Tibial artery (tissue), 4 donors: ENCODE data around the gene DAGLB.

Source experiments
- DNase-seq, 2 donors: peaks; one replicate each; pipeline ENCODE4 v3.0.0-alpha.2; 2019
- H3K27ac ChIP-seq, 2 donors: fragments of 200-600 bp; sonication (generic) in 1 of 2; 1 replicate in 1 of 2; 2 replicates in 1 of 2; pipeline ENCODE4 v1.5.1; 2018 to 2019; ENCODE audit warnings: mild to moderate bottlenecking in 1 of 2
- H3K27me3 ChIP-seq, 2 donors: fragments of 200-600 bp; sonication (generic) in 1 of 2; one replicate each; pipeline versions ENCODE4 v1.5.1 to v1.6.0; 2016 to 2019
- H3K36me3 ChIP-seq, 3 donors: fragments of 200-600 bp; sonication (generic) in 2 of 3; one replicate each; pipeline ENCODE4 v1.5.1; 2016 to 2019; ENCODE audit warnings: mild to moderate bottlenecking in 2 of 3
- H3K4me1 ChIP-seq, 4 donors: fragments of 200-600 bp; sonication (generic) in 2 of 4; 1 replicate in 3 of 4; 2 replicates in 1 of 4; pipeline ENCODE4 v1.5.1; 2016 to 2019
- H3K4me3 ChIP-seq, 2 donors: fragments of 200-600 bp; sonication (generic) in 1 of 2; 1 replicate in 1 of 2; 2 replicates in 1 of 2; pipeline ENCODE4 v1.5.1; 2018 to 2019; ENCODE audit warnings: mild to moderate bottlenecking in 2 of 2
- H3K9me3 ChIP-seq, 3 donors: fragments of 200-600 bp; sonication (generic) in 1 of 3; one replicate each; pipeline ENCODE4 v1.5.1; 2016 to 2019
- CTCF ChIP-seq, 2 experiments: fragments of 200-600 bp in 1 of 2; fragments of 450-650 bp in 1 of 2; IDR thresholded peaks; one replicate each; pipeline ENCODE4 v1.5.1; 2017 to 2019; ENCODE audit warnings: antibody characterized with exemption in 2 of 2, mild to moderate bottlenecking in 1 of 2, moderate library complexity in 1 of 2
- intact Hi-C: fragments of 100-400 bp; cut with DNase I; formaldehyde crosslinking; loops from one replicate; pipeline ENCODE4 v1.15.0; 2023; ENCODE audit warnings: low total_unique reads

The DAGLB gene

GRCh38 chr7:6433784-6434615 is 13.8 kb downstream of the DAGLB start:
- DNase-seq, result no peak
- Histone ChIP-seq H3K36me3 (peaks cover 0 to 51% (median 27%) of the 10 kb centered on the region in 3 donors), H3K27me3 (no peaks in the 10 kb centered on the region), H3K4me3 (no peak overlapping the region), H3K4me1 (peaks cover 0 to 10% (median 3%) of the 10 kb centered on the region in 4 donors), H3K27ac (no peak overlapping the region), H3K9me3 (no peaks in the 10 kb centered on the region)
- intact Hi-C loops, result no loop called here
- TF ChIP-seq CTCF (IDR thresholded peaks at IDR 0.05), result no peak

DNA sequence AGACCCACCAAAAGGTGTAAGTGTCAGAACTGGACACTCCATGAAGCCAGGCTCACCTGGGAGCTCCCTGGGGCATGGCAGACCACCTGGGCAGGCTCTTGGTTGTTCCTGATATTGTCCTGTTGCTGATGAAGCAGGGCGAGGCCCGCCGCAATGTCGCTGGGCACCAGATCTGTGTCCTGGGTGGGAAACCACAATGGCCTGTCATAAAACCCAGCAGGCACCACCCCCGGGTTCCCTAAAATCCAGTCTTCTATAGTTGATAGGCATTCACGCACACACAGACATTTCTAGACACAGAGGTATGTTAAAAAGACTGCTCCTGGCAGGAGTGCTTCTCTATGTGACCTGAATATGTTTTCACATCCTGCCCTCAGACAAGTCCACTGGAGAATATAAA is 15.0 kb downstream of the DAGLB start:
- TF ChIP-seq CTCF (IDR thresholded peaks at IDR 0.05), result no peak

DNA sequence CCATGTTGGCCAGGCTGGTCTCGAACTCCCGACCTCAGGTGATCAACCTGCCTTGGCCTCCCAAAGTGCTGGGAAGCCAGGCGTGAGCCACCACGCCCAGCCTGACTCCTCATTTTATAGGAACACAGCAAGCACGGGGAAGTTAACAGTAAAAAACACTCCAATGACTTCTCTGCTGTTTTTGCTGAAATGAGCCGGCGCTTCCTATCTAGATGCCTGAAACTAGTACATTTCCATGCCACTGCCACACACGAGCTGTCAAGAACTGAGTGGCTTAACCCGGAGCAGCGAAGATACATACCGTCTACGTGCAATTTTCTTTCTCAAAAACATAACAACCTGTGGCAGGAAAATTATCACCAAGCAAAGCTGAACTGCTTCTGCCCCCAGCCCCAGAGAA is 16.8 kb downstream of the DAGLB start:
- intact Hi-C loops, result no loop called here
- TF ChIP-seq CTCF (IDR thresholded peaks at IDR 0.05), result no peak
- no peak for DNase-seq
- Histone ChIP-seq H3K9me3 (no peaks in the 10 kb centered on the region), H3K27ac (no peak overlapping the region), H3K4me3 (no peak overlapping the region), H3K36me3 (peaks cover 8 to 69% (median 40%) of the 10 kb centered on the region in 3 donors), H3K4me1 (peaks cover 0 to 10% (median 0%) of the 10 kb centered on the region in 4 donors), H3K27me3 (no peaks in the 10 kb centered on the region)

More for the DNA sequence above, 15.0 kb downstream of the DAGLB start:
- DNase-seq, result no peak
- intact Hi-C loops, result no loop called here
- no peak overlapping the region for H3K4me3 ChIP-seq
- H3K9me3 ChIP-seq, result no peaks in the 10 kb centered on the region
- peaks cover 0 to 10% (median 0%) of the 10 kb centered on the region in 4 donors for H3K4me1 ChIP-seq
- H3K27ac ChIP-seq, result no peak overlapping the region
- H3K27me3 ChIP-seq, result no peaks in the 10 kb centered on the region
- peaks cover 0 to 62% (median 33%) of the 10 kb centered on the region in 3 donors for H3K36me3 ChIP-seq

GRCh38 chr7:6430271-6430940 is 17.3 kb downstream of the DAGLB start:
- H3K27me3 ChIP-seq, result no peaks in the 10 kb centered on the region
- peaks cover 0 to 6% (median 0%) of the 10 kb centered on the region in 4 donors for H3K4me1 ChIP-seq
- no peak overlapping the region for H3K4me3 ChIP-seq
- intact Hi-C loops, result no loop called here
- no peak for DNase-seq
- peaks cover 13 to 75% (median 46%) of the 10 kb centered on the region in 3 donors for H3K36me3 ChIP-seq
- H3K27ac ChIP-seq, result no peak overlapping the region
- no peaks in the 10 kb centered on the region for H3K9me3 ChIP-seq
- TF ChIP-seq CTCF (IDR thresholded peaks at IDR 0.05), result no peak

GRCh38 chr7:6425948-6426347 is 21.8 kb downstream of the DAGLB start:
- no peak overlapping the region for H3K27ac ChIP-seq
- no peak for DNase-seq
- no peaks in the 10 kb centered on the region for H3K4me1 ChIP-seq
- intact Hi-C loops, result no loop called here
- H3K4me3 ChIP-seq, result no peak overlapping the region
- TF ChIP-seq CTCF (IDR thresholded peaks at IDR 0.05), result no peak
- H3K27me3 ChIP-seq, result no peaks in the 10 kb centered on the region
- H3K9me3 ChIP-seq, result no peaks in the 10 kb centered on the region
- peaks cover 28 to 79% (median 62%) of the 10 kb centered on the region in 3 donors for H3K36me3 ChIP-seq
